Type B pancreatic cell (in vitro differentiated cells): Measurements from ENCODE around the gene MCF2L. TPM values are rescaled to one million over a fixed set of nuclear protein-coding genes. Genes with fewer than 3 reads are reported as not detected.

Source experiments
- DNase-seq: peaks from one replicate; pipeline ENCODE4 v3.0.0; 2021; ENCODE audit warnings: mixed read lengths; ENCODE audit not compliant: unreplicated experiment; ENCODE audit errors: extremely low spot score
- H3K27ac Mint-ChIP-seq: 2 replicates; pipeline ENCODE4 v1.8.0; 2021; ENCODE audit warnings: mild to moderate bottlenecking, mixed read lengths
- H3K27me3 Mint-ChIP-seq: 2 replicates; pipeline ENCODE4 v1.8.0; 2021; ENCODE audit warnings: mixed read lengths
- H3K36me3 Mint-ChIP-seq: 2 replicates; pipeline ENCODE4 v1.8.0; 2021; ENCODE audit warnings: mixed read lengths
- H3K4me1 Mint-ChIP-seq: one replicate; pipeline ENCODE4 v1.8.0; 2021; ENCODE audit warnings: mixed read lengths; ENCODE audit not compliant: unreplicated experiment
- H3K4me3 Mint-ChIP-seq: 2 replicates; pipeline ENCODE4 v1.8.0; 2021; ENCODE audit warnings: mild to moderate bottlenecking, mixed read lengths
- H3K9me3 Mint-ChIP-seq: 2 replicates; pipeline ENCODE4 v1.8.0; 2021; ENCODE audit warnings: mixed read lengths
- total RNA-seq: library from RNA; stranded (reverse); gene quantifications from 2 replicates; pipeline ENCODE4 v1.2.1, GENCODE V29; 2021; ENCODE audit warnings: low replicate concordance
- TF ChIP-seq, protein P1 (sequence below): fragments of 200-600 bp; sonication (generic); conservative IDR thresholded peaks from 2 replicates; pipeline ENCODE4 v1.5.0; 2021; ENCODE audit warnings: antibody characterized with exemption, mild to moderate bottlenecking

The MCF2L gene
- total RNA-seq, 1 donor from 2014 or later = 46.9 TPM

GRCh38 chr13:113024466-113024865 lies 55.5 kb downstream of the MCF2L start:
- H3K4me1 Mint-ChIP-seq = peaks cover 16% of the 10 kb centered on the region
- H3K27me3 Mint-ChIP-seq = peaks cover 19% of the 10 kb centered on the region
- no peaks in the 10 kb centered on the region for H3K9me3 Mint-ChIP-seq
- peaks cover 7% of the 10 kb centered on the region for H3K36me3 Mint-ChIP-seq
- TF ChIP-seq, protein P1, sequence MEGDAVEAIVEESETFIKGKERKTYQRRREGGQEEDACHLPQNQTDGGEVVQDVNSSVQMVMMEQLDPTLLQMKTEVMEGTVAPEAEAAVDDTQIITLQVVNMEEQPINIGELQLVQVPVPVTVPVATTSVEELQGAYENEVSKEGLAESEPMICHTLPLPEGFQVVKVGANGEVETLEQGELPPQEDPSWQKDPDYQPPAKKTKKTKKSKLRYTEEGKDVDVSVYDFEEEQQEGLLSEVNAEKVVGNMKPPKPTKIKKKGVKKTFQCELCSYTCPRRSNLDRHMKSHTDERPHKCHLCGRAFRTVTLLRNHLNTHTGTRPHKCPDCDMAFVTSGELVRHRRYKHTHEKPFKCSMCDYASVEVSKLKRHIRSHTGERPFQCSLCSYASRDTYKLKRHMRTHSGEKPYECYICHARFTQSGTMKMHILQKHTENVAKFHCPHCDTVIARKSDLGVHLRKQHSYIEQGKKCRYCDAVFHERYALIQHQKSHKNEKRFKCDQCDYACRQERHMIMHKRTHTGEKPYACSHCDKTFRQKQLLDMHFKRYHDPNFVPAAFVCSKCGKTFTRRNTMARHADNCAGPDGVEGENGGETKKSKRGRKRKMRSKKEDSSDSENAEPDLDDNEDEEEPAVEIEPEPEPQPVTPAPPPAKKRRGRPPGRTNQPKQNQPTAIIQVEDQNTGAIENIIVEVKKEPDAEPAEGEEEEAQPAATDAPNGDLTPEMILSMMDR = no peak
- no peak overlapping the region for H3K27ac Mint-ChIP-seq
- DNase-seq = no peak
- H3K4me3 Mint-ChIP-seq = no peak overlapping the region

DNA sequence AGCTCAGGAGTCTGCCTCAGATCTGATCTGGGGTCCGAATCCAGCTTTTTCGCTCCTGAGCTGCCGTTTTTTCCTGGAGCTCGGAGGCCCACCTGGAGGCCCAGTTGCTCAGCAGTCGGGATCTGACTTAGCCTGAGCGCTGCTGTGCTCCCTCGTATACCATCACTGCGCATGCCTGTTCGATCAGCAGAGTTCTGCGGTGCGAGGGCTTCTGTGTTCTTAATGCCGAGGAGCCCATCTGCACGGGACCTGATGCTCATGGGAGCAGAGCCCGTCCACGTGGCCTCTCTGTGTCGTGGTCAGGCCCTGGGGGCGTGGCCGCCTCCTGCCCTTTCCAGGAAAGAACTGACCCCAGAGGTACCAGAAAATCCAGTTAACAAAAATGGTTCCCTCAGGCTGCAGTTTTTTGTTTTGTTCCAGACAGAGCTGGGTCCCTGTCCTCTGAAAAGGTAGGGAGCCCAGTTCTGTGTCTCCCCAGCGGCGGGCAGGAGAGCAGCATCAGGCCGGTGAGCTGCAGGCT lies 57.4 kb downstream of the MCF2L start:
- peaks cover 10% of the 10 kb centered on the region for H3K4me1 Mint-ChIP-seq
- TF ChIP-seq, protein P1 = no peak
- no peak for DNase-seq
- H3K27me3 Mint-ChIP-seq = peaks cover 16% of the 10 kb centered on the region
- no peaks in the 10 kb centered on the region for H3K9me3 Mint-ChIP-seq
- no peaks in the 10 kb centered on the region for H3K36me3 Mint-ChIP-seq
- no peak overlapping the region for H3K4me3 Mint-ChIP-seq
- H3K27ac Mint-ChIP-seq = no peak overlapping the region

DNA sequence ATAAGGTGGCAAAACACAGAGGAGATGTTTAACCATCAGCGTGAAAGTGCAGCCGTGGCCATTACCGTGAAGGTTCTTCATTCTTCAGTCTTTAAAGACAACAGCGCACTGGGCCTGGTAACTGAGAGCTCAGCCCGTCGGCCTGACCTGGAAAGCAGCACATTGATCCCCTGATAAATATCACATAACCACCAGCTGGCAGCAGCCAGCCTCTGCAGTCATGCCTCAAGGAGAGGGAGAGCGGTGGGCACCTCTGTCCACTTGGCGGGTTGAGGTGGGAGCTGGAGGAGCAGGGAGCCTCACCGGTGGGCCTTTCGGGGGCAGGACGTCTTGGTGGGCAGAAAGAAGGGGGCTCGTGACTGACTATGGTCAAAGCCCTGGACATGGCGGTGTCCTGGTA lies 58.1 kb downstream of the MCF2L start:
- DNase-seq = no peak
- Mint-ChIP-seq H3K9me3 (no peaks in the 10 kb centered on the region), H3K27me3 (peaks cover 16% of the 10 kb centered on the region), H3K4me3 (no peak overlapping the region), H3K4me1 (peaks cover 10% of the 10 kb centered on the region), H3K36me3 (no peaks in the 10 kb centered on the region), H3K27ac (no peak overlapping the region)
- TF ChIP-seq, protein P1 = no peak

DNA sequence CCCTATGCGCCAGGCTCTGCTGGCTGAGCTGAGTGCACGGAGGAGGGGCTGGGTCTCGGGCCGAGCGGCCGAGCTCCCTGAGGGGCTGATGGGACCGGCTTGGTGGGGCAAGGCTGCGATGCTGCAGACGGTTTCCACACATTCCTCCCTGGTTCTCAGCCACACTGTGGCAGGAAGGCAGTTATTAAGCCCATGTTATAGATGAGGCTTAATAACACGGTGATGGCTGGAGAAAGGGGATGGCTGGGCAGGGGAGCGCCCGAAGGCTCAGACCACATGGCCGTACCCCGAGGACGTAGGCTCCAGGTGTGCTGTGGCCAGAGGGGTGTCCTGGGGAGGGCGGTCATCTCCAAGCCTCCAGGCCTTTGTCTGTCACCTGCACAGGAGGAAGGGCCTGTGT lies 58.6 kb downstream of the MCF2L start:
- TF ChIP-seq, protein P1 = no peak
- H3K4me3 Mint-ChIP-seq = no peak overlapping the region
- H3K36me3 Mint-ChIP-seq = no peaks in the 10 kb centered on the region
- H3K9me3 Mint-ChIP-seq = no peaks in the 10 kb centered on the region
- DNase-seq = no peak
- H3K4me1 Mint-ChIP-seq = peaks cover 8% of the 10 kb centered on the region
- H3K27me3 Mint-ChIP-seq = peaks cover 14% of the 10 kb centered on the region
- H3K27ac Mint-ChIP-seq = no peak overlapping the region

- DNase-seq = no peak
- H3K27ac Mint-ChIP-seq = no peak overlapping the region
- peaks cover 7% of the 10 kb centered on the region for H3K27me3 Mint-ChIP-seq
- TF ChIP-seq, protein P1 = no peak
- H3K9me3 Mint-ChIP-seq = no peaks in the 10 kb centered on the region
- no peak overlapping the region for H3K4me3 Mint-ChIP-seq
- no peaks in the 10 kb centered on the region for H3K4me1 Mint-ChIP-seq
- no peaks in the 10 kb centered on the region for H3K36me3 Mint-ChIP-seq
These were observed 59.5 kb downstream of the MCF2L start for GRCh38 chr13:113028336-113029060.
